GM18907 (cell line): Measurements from ENCODE around the gene MEIS2.

Experiments used
- ATAC-seq: cut with Tn5 transposase; IDR thresholded peaks from one replicate; pipeline ENCODE4 v1.9.1; 2021; ENCODE audit warnings: mild to moderate bottlenecking, moderate library complexity; ENCODE audit not compliant: unreplicated experiment

MEIS2 gene

GRCh38 chr15:36881516-36881915, 218.8 kb downstream of the MEIS2 start:
- no peak for ATAC-seq

GRCh38 chr15:36880913-36881460, 219.4 kb downstream of the MEIS2 start:
- ATAC-seq = no peak

GRCh38 chr15:36880224-36880912, 220.0 kb downstream of the MEIS2 start:
- no peak for ATAC-seq

GRCh38 chr15:36879568-36880222, 220.7 kb downstream of the MEIS2 start:
- no peak for ATAC-seq

GRCh38 chr15:36878684-36879262, 221.6 kb downstream of the MEIS2 start:
- no peak for ATAC-seq

- peak; percentile 82 for ATAC-seq
These were observed 222.3 kb downstream of the MEIS2 start for GRCh38 chr15:36877796-36878683.

- ATAC-seq = peak; percentile 45
These were observed 223.1 kb downstream of the MEIS2 start for GRCh38 chr15:36877294-36877693.

- ATAC-seq = no peak
These were observed 224.5 kb downstream of the MEIS2 start for GRCh38 chr15:36875740-36876334.

GRCh38 chr15:36874930-36875329, 225.4 kb downstream of the MEIS2 start:
- ATAC-seq = no peak

- no peak for ATAC-seq
These were observed 232.9 kb downstream of the MEIS2 start for GRCh38 chr15:36867436-36867835.

GRCh38 chr15:36866896-36867295, 233.5 kb downstream of the MEIS2 start:
- no peak for ATAC-seq

- no peak for ATAC-seq
These were observed 236.8 kb downstream of the MEIS2 start for GRCh38 chr15:36863570-36863969.

GRCh38 chr15:36860792-36861191, 239.6 kb downstream of the MEIS2 start:
- ATAC-seq = no peak

GRCh38 chr15:36858423-36858822, 241.9 kb downstream of the MEIS2 start:
- no peak for ATAC-seq

- no peak for ATAC-seq
These were observed 243.9 kb downstream of the MEIS2 start for GRCh38 chr15:36856339-36856973.

- ATAC-seq = no peak
These were observed 249.5 kb downstream of the MEIS2 start for GRCh38 chr15:36850864-36851263.

GRCh38 chr15:36845270-36845669, 255.1 kb downstream of the MEIS2 start:
- ATAC-seq = no peak

GRCh38 chr15:36844534-36844998, 255.8 kb downstream of the MEIS2 start:
- ATAC-seq = no peak

- no peak for ATAC-seq
These were observed 256.5 kb downstream of the MEIS2 start for GRCh38 chr15:36843822-36844221.

- ATAC-seq = no peak
These were observed 259.2 kb downstream of the MEIS2 start for GRCh38 chr15:36841193-36841592.
